CD4-positive, alpha-beta T cell treated with Interleukin-21 for 1 hour (primary cell): Measurements from ENCODE around the gene EGR4.

Experiments used
- DNase-seq: peaks from one replicate; pipeline ENCODE4 v3.0.0-alpha.2; 2020

The EGR4 gene

GRCh38 chr2:73289304-73289703 is 4.0 kb downstream of the EGR4 start:
- DNase-seq: no peak

GRCh38 chr2:73286134-73286655 is 7.2 kb downstream of the EGR4 start:
- DNase-seq: no peak

- DNase-seq: peak; percentile 28
Observed at GRCh38 chr2:73285159-73285739, 8.1 kb downstream of the EGR4 start.

DNA sequence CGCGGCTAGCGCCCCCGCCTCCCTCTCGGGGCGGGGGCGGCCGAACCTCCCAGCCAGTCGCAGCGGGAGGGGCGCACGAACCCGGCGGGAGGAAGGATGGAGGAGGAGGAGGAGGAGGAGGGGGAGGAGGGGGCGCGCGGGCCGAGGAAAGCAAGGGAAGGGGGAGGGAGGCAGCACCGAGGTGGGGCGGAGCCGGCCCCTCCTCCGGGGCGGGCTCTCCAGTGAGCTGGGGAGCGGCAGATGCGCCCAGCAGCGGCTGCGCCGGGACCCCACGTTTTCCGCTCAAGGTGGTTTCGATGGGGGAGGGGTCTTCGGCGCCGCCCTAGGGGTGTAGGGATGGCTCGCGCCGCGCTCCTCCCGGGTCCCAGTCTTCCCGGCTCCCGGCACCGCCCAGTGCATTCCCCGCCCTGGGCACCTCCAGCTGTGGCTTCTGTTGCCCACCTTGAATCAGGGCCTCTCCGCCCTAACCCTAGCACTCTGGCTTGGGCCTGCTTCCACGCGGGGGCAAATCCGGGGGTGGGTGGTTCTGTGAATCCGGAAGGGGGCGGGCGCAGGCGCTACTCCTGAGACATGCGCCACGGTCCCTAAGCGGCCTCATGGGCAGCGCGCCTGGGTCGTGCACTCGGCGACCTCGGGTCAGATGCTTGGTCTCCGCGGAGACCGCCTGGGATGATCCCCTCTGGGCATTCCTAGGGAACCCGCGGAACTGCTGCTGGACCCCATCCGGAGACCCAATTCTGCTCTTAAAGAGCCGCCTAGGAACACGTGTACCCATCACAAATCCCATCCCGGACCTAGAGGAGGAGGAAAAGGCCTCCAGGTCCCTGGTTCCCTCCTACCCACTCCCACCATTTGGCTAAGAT is 8.8 kb downstream of the EGR4 start, which contains the start of gene FBXO41:
TSS of gene FBXO41 (minus strand) at position 183 of the 863 bp plus-strand sequence. CDS start 14,848 bp downstream, outside the sequence.
- DNase-seq: peak; percentile 72

DNA sequence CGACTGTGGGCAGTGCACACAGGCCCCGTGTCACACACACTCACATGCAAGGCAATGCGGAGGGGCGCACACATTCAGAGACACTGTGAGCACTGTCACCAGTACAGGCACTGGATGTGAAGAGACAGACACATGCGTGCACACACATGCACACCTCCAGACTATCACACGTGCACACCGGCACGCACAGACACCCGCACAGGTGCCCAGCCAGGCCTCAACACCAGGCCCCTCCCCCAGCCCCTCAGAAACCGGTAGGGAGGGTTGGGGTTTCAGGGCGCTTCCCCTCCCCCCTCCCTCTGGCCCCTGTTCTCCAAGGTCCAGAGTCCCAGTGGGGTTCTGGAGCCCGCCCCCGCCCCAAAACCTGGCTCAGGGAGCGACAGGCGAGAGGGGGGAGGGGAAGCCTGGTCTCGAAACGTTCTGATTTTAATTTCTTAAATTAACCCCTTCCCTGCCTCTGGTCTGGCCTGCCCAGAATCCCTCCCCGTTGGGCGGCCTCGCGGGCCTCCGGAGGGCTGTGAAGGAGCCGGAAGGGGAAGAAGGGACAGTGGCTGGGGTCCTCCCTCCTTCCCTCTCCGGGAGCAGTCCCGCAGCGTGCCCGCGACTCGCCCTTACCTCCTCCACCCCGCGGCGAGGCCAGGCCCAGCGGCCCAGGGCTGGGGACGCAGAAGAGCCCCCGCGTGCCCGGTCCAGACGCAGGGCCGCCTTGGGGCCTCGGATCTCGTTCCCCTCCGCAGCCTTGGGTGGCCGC is 9.6 kb downstream of the EGR4 start:
- no peak for DNase-seq

GRCh38 chr2:73282924-73283544 is 10.3 kb downstream of the EGR4 start:
- DNase-seq: no peak

GRCh38 chr2:73281244-73281643 is 12.1 kb downstream of the EGR4 start:
- DNase-seq: no peak

GRCh38 chr2:73279852-73280251 is 13.5 kb downstream of the EGR4 start:
- no peak for DNase-seq

- no peak for DNase-seq
Observed at GRCh38 chr2:73272270-73272669, 21.1 kb downstream of the EGR4 start.

DNA sequence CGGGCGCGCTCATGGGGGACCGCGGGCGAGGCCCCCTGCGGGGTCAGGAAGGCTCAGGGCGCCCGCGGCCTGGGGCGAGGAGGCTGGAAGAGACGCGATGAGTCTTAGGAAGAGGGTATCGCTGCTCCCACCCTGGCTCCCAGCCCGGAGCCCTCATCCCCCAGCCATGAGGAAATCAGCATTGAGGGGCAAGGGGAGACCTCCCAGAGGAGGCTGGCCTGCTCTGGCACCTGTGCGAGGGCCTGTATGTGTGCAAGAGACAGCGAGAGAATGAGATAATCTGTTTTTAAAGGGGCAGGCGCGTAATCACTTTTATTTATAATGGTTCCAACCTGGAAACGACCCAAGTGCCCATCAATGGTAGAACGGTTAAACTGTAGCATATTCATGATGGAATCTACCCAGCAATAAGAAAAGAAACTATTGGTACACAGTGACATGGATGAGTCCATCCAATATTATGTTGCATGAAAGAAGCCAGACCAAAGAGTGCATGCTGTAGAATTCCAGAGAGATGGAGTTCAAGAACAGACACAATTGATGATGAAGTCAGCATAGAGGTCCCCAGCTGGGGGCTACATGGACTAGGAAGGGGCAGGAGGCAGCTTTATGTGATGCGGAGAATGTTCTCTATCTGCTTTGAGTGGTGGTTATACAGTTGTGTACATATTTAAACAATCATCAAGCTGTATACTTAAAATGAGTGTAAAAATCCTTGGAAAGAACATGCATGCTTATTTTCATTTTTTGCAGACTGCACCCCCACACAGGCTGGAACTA is 23.5 kb downstream of the EGR4 start:
- DNase-seq: no peak

- peak; percentile 87 for DNase-seq
Observed at GRCh38 chr2:73268830-73269685, 24.3 kb downstream of the EGR4 start.

DNA sequence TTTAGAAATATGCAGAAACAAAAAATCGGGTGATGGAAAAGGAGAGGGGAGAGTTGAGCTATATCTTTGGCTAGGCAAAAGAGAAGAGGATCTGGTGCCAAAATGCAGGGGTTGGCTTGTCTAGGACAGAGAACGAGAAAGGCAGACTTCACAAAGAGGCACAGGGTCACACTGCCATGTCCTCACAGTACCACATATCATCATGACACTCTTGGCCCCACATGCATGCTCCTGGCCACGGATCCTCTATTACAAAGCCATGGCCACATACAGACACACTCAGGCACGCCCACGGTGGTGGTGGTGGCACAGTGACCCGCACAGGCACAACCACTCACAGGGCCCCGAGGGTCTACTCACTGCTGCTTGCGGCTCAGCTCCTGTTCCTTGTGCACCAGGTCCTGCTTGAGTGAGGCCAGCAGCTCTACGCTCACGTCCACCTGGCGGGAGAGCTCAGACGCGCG is 24.9 kb downstream of the EGR4 start:
- DNase-seq: no peak

- no peak for DNase-seq
Observed at GRCh38 chr2:73267008-73267407, 26.3 kb downstream of the EGR4 start.

DNA sequence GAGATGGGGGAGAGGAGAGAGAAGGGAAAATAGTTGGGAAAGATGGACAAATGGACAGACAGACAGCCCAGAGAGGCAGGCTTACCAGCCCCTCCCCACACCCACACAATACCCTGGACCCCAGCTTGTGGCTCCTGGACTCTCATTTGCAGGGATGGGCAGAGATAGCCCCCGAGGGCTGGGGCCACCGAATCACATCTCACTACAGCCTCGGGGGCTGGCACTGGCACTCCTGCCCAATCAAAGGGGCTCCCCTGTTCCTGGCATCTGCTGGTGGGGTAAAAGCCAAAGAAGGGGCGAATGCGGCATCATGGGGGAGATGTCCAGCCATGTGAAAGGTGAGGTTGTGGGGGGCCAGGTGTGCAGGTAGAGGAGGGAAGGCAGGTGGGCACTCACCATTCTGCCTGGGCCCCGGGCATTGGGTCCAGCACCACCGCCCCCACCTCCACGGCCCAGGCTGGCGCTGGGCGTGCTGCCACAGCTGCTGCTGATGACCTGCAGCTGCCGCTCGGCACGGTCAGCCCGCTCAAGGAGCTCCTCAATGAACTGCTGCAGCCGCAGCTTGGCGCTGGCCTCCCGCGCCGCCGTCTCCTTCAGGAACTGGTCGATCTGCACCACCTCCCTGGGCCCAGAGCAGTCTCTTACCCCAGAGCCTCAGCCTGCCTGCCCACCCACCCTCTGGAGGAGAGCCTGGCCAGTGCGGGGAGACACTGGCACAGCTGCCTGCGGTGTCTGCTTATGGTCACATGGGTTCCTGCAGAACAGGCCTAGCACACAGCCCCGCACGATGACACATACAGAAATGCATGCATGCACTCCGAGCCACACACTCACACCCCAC is 27.1 kb downstream of the EGR4 start:
- no peak for DNase-seq

- DNase-seq: no peak
Observed at GRCh38 chr2:73265298-73266060, 27.9 kb downstream of the EGR4 start.

DNA sequence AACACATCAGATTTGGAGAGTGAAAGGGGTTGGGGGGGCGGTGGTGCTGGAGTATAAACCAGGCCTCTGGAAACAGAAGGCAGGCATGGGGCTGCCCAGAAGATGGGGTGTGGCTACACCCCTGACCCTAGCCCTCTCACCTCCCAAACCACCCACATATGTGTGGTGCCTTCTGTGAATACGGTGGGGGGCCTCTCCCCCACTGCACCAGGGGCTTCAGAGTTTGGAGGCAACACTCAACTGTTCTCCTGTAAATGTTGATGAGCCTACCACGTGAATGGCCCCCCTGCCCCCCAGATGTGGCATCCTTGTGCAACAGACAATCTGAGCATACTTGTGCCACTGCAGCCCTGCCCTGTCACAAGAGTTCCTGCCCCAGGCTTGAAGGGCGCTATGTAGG is 28.6 kb downstream of the EGR4 start:
- DNase-seq: no peak

- no peak for DNase-seq
Observed at GRCh38 chr2:73264332-73264606, 29.1 kb downstream of the EGR4 start.

- DNase-seq: no peak
Observed at GRCh38 chr2:73263540-73264331, 29.6 kb downstream of the EGR4 start.
